ENCODE measurements around the gene ASB3. TPM values are rescaled to one million over a fixed set of nuclear protein-coding genes. Genes with fewer than 3 reads are reported as not detected.

ASB3 gene
- total and polyA plus RNA-seq, 12 donors, result 5.2 to 14.4 (median 10.9) TPM

GRCh38 chr2:53631313-53632125, 155.2 kb downstream of the ASB3 start:
- intact Hi-C loops (cut with DNase I), result no loop called here
- ATAC-seq (no peak), DNase-seq (no peak)
- Histone ChIP-seq H3K27ac (no peak overlapping the region), H3K27me3 (no peaks in the 10 kb centered on the region), H3K4me1 (no peaks in the 10 kb centered on the region), H3K36me3 (no peaks in the 10 kb centered on the region), H3K9me3 (peaks cover 0 to 3% (median 0%) of the 10 kb centered on the region in 11 donors), H3K4me3 (no peak overlapping the region)
- WGBS, 2 donors, result 90 to 93% methylated on average over 3 of the region's 3 CpGs
- TF ChIP-seq CTCF (IDR thresholded peaks at IDR 0.05), result no peak

- no peak for TF ChIP-seq CTCF (IDR thresholded peaks at IDR 0.05)
- DNase-seq (no peak), ATAC-seq (no peak)
- Histone ChIP-seq H3K4me1 (no peaks in the 10 kb centered on the region), H3K36me3 (no peaks in the 10 kb centered on the region), H3K27ac (no peak overlapping the region), H3K27me3 (no peaks in the 10 kb centered on the region), H3K9me3 (no peaks in the 10 kb centered on the region), H3K4me3 (no peak overlapping the region)
- intact Hi-C loops (cut with DNase I), result no loop called here
- WGBS, 2 donors, result 76 to 81% methylated on average over 7 of the region's 7 CpGs
Measured at GRCh38 chr2:53630026-53630606, 156.6 kb downstream of the ASB3 start.

- DNase-seq, result no peak
- Histone ChIP-seq H3K4me3 (no peak overlapping the region), H3K27me3 (no peaks in the 10 kb centered on the region), H3K9me3 (no peaks in the 10 kb centered on the region), H3K4me1 (no peaks in the 10 kb centered on the region), H3K27ac (no peak overlapping the region), H3K36me3 (no peaks in the 10 kb centered on the region)
- intact Hi-C loops (cut with DNase I), result no loop called here
- TF ChIP-seq CTCF (IDR thresholded peaks at IDR 0.05), result no peak
- no peak for ATAC-seq
- WGBS, 2 donors, result 54 to 55% methylated on average over 4 of the region's 4 CpGs
Measured at GRCh38 chr2:53629501-53629900, 157.3 kb downstream of the ASB3 start.

GRCh38 chr2:53629001-53629400, 157.8 kb downstream of the ASB3 start:
- H3K36me3 ChIP-seq, result no peaks in the 10 kb centered on the region
- intact Hi-C loops (cut with DNase I), result no loop called here
- no peak for DNase-seq
- H3K4me3 ChIP-seq, result no peak overlapping the region
- no peak for ATAC-seq
- no peak for TF ChIP-seq CTCF (IDR thresholded peaks at IDR 0.05)
- WGBS, 2 donors, result 68 to 81% methylated on average over 6 of the region's 6 CpGs
- no peaks in the 10 kb centered on the region for H3K27me3 ChIP-seq
- no peak overlapping the region for H3K27ac ChIP-seq
- H3K4me1 ChIP-seq, result no peaks in the 10 kb centered on the region
- peaks cover 0 to 2% (median 0%) of the 10 kb centered on the region in 11 donors for H3K9me3 ChIP-seq
